Transverse colon (tissue), 4 donors: ENCODE measurements around the gene MYOZ1. TPM values are rescaled to one million over a fixed set of nuclear protein-coding genes. Genes with fewer than 3 reads are reported as not detected.

Experiments
- DNase-seq: peaks from one replicate; pipeline ENCODE4 v3.0.0-alpha.2; 2019
- H3K27ac ChIP-seq, 4 donors: fragments of 200-600 bp; sonication (generic); 2 replicates each; pipeline ENCODE4 v1.5.1; 2016 to 2018; ENCODE audit warnings: inconsistent platforms in 4 of 4
- H3K27me3 ChIP-seq: fragments of 200-600 bp; sonication (generic); 2 replicates; pipeline ENCODE4 v1.5.1; 2017; ENCODE audit warnings: inconsistent platforms
- H3K36me3 ChIP-seq, 4 donors: fragments of 200-600 bp; sonication (generic); 2 replicates each; pipeline ENCODE4 v1.5.1; 2017 to 2019; ENCODE audit warnings: inconsistent platforms in 4 of 4
- H3K4me1 ChIP-seq, 4 donors: fragments of 200-600 bp; sonication (generic); 2 replicates each; pipeline ENCODE4 v1.5.1; 2017 to 2020; ENCODE audit warnings: inconsistent platforms in 4 of 4
- H3K4me3 ChIP-seq, 4 donors: fragments of 200-600 bp; sonication (generic); 1 replicate in 1 of 4; 2 replicates in 3 of 4; pipeline versions ENCODE4 v1.5.1 to v1.6.1; 2017 to 2019; ENCODE audit warnings: inconsistent platforms in 4 of 4
- H3K9me3 ChIP-seq, 2 donors: fragments of 200-600 bp; sonication (generic); 2 replicates each; pipeline ENCODE4 v1.5.1; 2017 to 2019; ENCODE audit warnings: inconsistent platforms in 2 of 2
- CTCF ChIP-seq, 5 experiments: fragments of 200-600 bp in 3 of 5; fragments of 450-650 bp in 2 of 5; sonication (generic) in 3 of 5; IDR thresholded peaks; 1 replicate in 2 of 5; 2 replicates in 3 of 5; pipeline ENCODE4 v1.5.1; 2016 to 2017; ENCODE audit warnings: antibody characterized with exemption in 5 of 5, inconsistent platforms in 3 of 5, mild to moderate bottlenecking in 2 of 5, moderate library complexity in 1 of 5
- EP300 ChIP-seq: sonication (generic); formaldehyde crosslinking; IDR thresholded peaks from one replicate; pipeline ENCODE4 v1.6.1; 2017; ENCODE audit warnings: antibody characterized with exemption, low read depth
- POLR2A ChIP-seq: fragments of 450-650 bp; IDR thresholded peaks from one replicate; pipeline ENCODE4 v1.6.1; 2016; ENCODE audit warnings: antibody characterized with exemption, mild to moderate bottlenecking, moderate library complexity
- POLR2AphosphoS5 ChIP-seq, 3 donors: sonication (generic); formaldehyde crosslinking; IDR thresholded peaks; one replicate each; pipeline ENCODE4 v1.6.1; 2016; ENCODE audit warnings: antibody characterized with exemption in 3 of 3
- WGBS, 2 donors: methylation state at CpG; one replicate each; pipeline ENCODE4 v1.1.5; 2018; ENCODE audit warnings: low coverage in 1 of 2; 5-methylcytosine and 5-hydroxymethylcytosine counted together
- in situ Hi-C, 4 donors: fragments of 200-750 bp; cut with MboI; loops; one replicate each; pipeline versions ENCODE4 v1.15.0 to v1.15.1; 2017; ENCODE audit warnings: low sequenced_read_pairs in 3 of 4, low pct_ligation_motif_present in 1 of 4, low pct_unique_long_range_greater_than_20kb in 1 of 4
- intact Hi-C: fragments of 100-400 bp; cut with DNase I; formaldehyde crosslinking; loops from one replicate; pipeline ENCODE4 v1.15.1; 2023; ENCODE audit warnings: low total_unique reads
- total RNA-seq, 4 donors: library from RNA; depleted of rRNA; stranded (reverse); fragments of >200 nt; gene quantifications; one replicate each; pipeline ENCODE4 v1.1.0, GENCODE V29; 2016

Gene MYOZ1
- total RNA-seq, 4 donors from 2014 or later: 1.1 TPM; not detected in 3

GRCh38 chr10:73643362-73643761 is 2.1 kb upstream of the MYOZ1 start:
- Histone ChIP-seq H3K27ac (no peak overlapping the region), H3K4me3 (no peak overlapping the region), H3K4me1 (peaks cover 0 to 30% (median 15%) of the 10 kb centered on the region in 4 donors), H3K36me3 (no peaks in the 10 kb centered on the region), H3K27me3 (no peaks in the 10 kb centered on the region), H3K9me3 (no peaks in the 10 kb centered on the region)
- no peak for DNase-seq
- in situ Hi-C loops (loop anchor here (5.0 to 25.0 kb wide), 3 partner anchors 111 to 381 kb away; partner anchors contain the start of gene MRPS16 (in 1 of the 4)), intact Hi-C loops (loop anchor here (2.0 kb wide), 1 partner anchor 113 kb away; no protein-coding TSS in a partner anchor)
- no peak for TF ChIP-seq POLR2A
- no peak for TF ChIP-seq CTCF (IDR thresholded peaks at IDR 0.05)
- no peak for TF ChIP-seq EP300
- TF ChIP-seq POLR2AphosphoS5 (IDR thresholded peaks at IDR 0.05): no peak
- WGBS, 2 donors: 86 to 100% methylated on average over 1 to 2 of the region's 2 CpGs

GRCh38 chr10:73639286-73639685 is 2.0 kb downstream of the MYOZ1 start:
- no peak for DNase-seq
- H3K9me3 ChIP-seq: no peaks in the 10 kb centered on the region
- in situ Hi-C loops: loop anchor here in 1 of 4 donors (25.0 kb wide), 1 partner anchor 377 kb away; the partner anchor contains the start of gene MRPS16
- peaks cover 0 to 12% (median 2%) of the 10 kb centered on the region in 4 donors for H3K4me1 ChIP-seq
- no peak for TF ChIP-seq EP300
- TF ChIP-seq POLR2A: no peak
- TF ChIP-seq CTCF (IDR thresholded peaks at IDR 0.05): no peak
- no peak for TF ChIP-seq POLR2AphosphoS5 (IDR thresholded peaks at IDR 0.05)
- no peak overlapping the region for H3K4me3 ChIP-seq
- intact Hi-C loops: no loop called here
- 83% methylated on average over 1 to 3 of the region's 3 CpGs for WGBS, 2 donors
- H3K27ac ChIP-seq: no peak overlapping the region
- no peaks in the 10 kb centered on the region for H3K27me3 ChIP-seq
- H3K36me3 ChIP-seq: no peaks in the 10 kb centered on the region

- H3K4me1 ChIP-seq: no peaks in the 10 kb centered on the region
- H3K36me3 ChIP-seq: no peaks in the 10 kb centered on the region
- no peaks in the 10 kb centered on the region for H3K9me3 ChIP-seq
- in situ Hi-C loops: loop anchor here in 1 of 4 donors (25.0 kb wide), 1 partner anchor 373 kb away; the partner anchor contains the start of gene MRPS16
- H3K27ac ChIP-seq: no peak overlapping the region
- no peak overlapping the region for H3K4me3 ChIP-seq
- no peak for TF ChIP-seq CTCF (IDR thresholded peaks at IDR 0.05)
- TF ChIP-seq EP300: no peak
- no peak for TF ChIP-seq POLR2A
- TF ChIP-seq POLR2AphosphoS5 (IDR thresholded peaks at IDR 0.05): no peak
- 60 to 63% methylated on average over 1 of the region's 1 CpG for WGBS, 2 donors
- intact Hi-C loops: no loop called here
- DNase-seq: no peak
- no peaks in the 10 kb centered on the region for H3K27me3 ChIP-seq
These were observed 5.5 kb downstream of the MYOZ1 start for GRCh38 chr10:73635781-73636180.

- Histone ChIP-seq H3K4me1 (no peaks in the 10 kb centered on the region), H3K27ac (no peak overlapping the region), H3K9me3 (no peaks in the 10 kb centered on the region), H3K4me3 (no peak overlapping the region), H3K36me3 (no peaks in the 10 kb centered on the region), H3K27me3 (no peaks in the 10 kb centered on the region)
- TF ChIP-seq POLR2AphosphoS5 (IDR thresholded peaks at IDR 0.05) (no peak), CTCF (IDR thresholded peaks at IDR 0.05) (no peak), POLR2A (no peak), EP300 (no peak)
- DNase-seq: no peak
- intact Hi-C loops: no loop called here
- 74% methylated on average over 5 of the region's 5 CpGs; no CpG with 5 or more reads in 1 of the 2 donors for WGBS, 2 donors
- in situ Hi-C loops: loop anchor here in 1 of 4 donors (25.0 kb wide), 1 partner anchor 372 kb away; the partner anchor contains the start of gene MRPS16
These were observed 6.9 kb downstream of the MYOZ1 start for GRCh38 chr10:73634421-73634820.
